Central memory CD8-positive, alpha-beta T cell (primary cell): ENCODE measurements around the gene DZANK1.
"Not testable (repeated sequence)": the region's sequence is repeated elsewhere in the genome, so short reads cannot be mapped to it uniquely, and the experiment has no call there.

Source experiments
- ATAC-seq: fragments of 150-1000 bp; cut with Tn5 transposase; replicated peaks from 2 replicates; pipeline ENCODE4 v1.10.0; 2022; ENCODE audit warnings: mild to moderate bottlenecking, moderate FRiP score, moderate number of reproducible peaks; ENCODE audit not compliant: poor library complexity, severe bottlenecking; ENCODE audit errors: extremely low read depth
- DNase-seq, 2 donors: peaks; one replicate each; pipeline ENCODE4 v3.0.0; 2021; ENCODE audit warnings: low spot score in 2 of 2
- H3K27ac Mint-ChIP-seq: one replicate; pipeline ENCODE4 v1.8.0; 2022; ENCODE audit warnings: low read depth, mild to moderate bottlenecking, moderate library complexity, mixed read lengths
- H3K27me3 Mint-ChIP-seq: one replicate; pipeline ENCODE4 v1.8.0; 2022; ENCODE audit warnings: mixed read lengths
- H3K36me3 Mint-ChIP-seq: one replicate; pipeline ENCODE4 v1.8.0; 2022; ENCODE audit warnings: mild to moderate bottlenecking, moderate library complexity, mixed read lengths; ENCODE audit not compliant: insufficient read depth
- H3K4me1 Mint-ChIP-seq: one replicate; pipeline ENCODE4 v1.8.0; 2022; ENCODE audit warnings: mixed read lengths
- H3K4me3 Mint-ChIP-seq: one replicate; pipeline ENCODE4 v1.8.0; 2022; ENCODE audit warnings: mild to moderate bottlenecking, moderate library complexity, mixed read lengths
- H3K9me3 Mint-ChIP-seq: one replicate; pipeline ENCODE4 v1.8.0; 2022; ENCODE audit warnings: mixed read lengths

DZANK1 gene

GRCh38 chr20:18466894-18467730 is at the start of gene DZANK1, which contains the start of gene POLR3F:
Gene DZANK1 (minus strand): TSS chr20:18467030. CDS start chr20:18465358, 1,672 bp downstream.
Gene POLR3F (plus strand): TSS chr20:18467390. CDS start chr20:18467507, 117 bp downstream.
- Mint-ChIP-seq H3K4me1 (peaks cover 28% of the 10 kb centered on the region), H3K27me3 (no peaks in the 10 kb centered on the region), H3K27ac (peak within 1 kb of the TSS; percentile 96), H3K9me3 (no peaks in the 10 kb centered on the region), H3K36me3 (peaks cover 16% of the 10 kb centered on the region), H3K4me3 (peak within 1 kb of the TSS; percentile 98)
- peak; percentile 95 for ATAC-seq
- peak; percentile 84 to 88 for DNase-seq

- no peak for ATAC-seq
- no peak for DNase-seq
- Mint-ChIP-seq H3K36me3 (peaks cover 34% of the 10 kb centered on the region), H3K27ac (no peak overlapping the region), H3K4me1 (peaks cover 13% of the 10 kb centered on the region), H3K9me3 (no peaks in the 10 kb centered on the region), H3K4me3 (no peak overlapping the region), H3K27me3 (no peaks in the 10 kb centered on the region)
Observed at GRCh38 chr20:18515973-18516372, 49.1 kb upstream of the DZANK1 start.

GRCh38 chr20:18514127-18514526 is 47.3 kb upstream of the DZANK1 start:
- no peaks in the 10 kb centered on the region for H3K9me3 Mint-ChIP-seq
- no peak overlapping the region for H3K27ac Mint-ChIP-seq
- ATAC-seq: no peak
- DNase-seq: no peak
- no peaks in the 10 kb centered on the region for H3K27me3 Mint-ChIP-seq
- peaks cover 44% of the 10 kb centered on the region for H3K36me3 Mint-ChIP-seq
- peaks cover 27% of the 10 kb centered on the region for H3K4me1 Mint-ChIP-seq
- H3K4me3 Mint-ChIP-seq: no peak overlapping the region

GRCh38 chr20:18513208-18513607 is 46.4 kb upstream of the DZANK1 start:
- peaks cover 47% of the 10 kb centered on the region for H3K36me3 Mint-ChIP-seq
- H3K4me3 Mint-ChIP-seq: no peak overlapping the region
- peaks cover 36% of the 10 kb centered on the region for H3K4me1 Mint-ChIP-seq
- ATAC-seq (no peak), DNase-seq (no peak)
- no peaks in the 10 kb centered on the region for H3K9me3 Mint-ChIP-seq
- H3K27ac Mint-ChIP-seq: no peak overlapping the region
- no peaks in the 10 kb centered on the region for H3K27me3 Mint-ChIP-seq

- ATAC-seq: no peak
- Mint-ChIP-seq H3K27me3 (no peaks in the 10 kb centered on the region), H3K4me1 (peaks cover 51% of the 10 kb centered on the region), H3K36me3 (peaks cover 63% of the 10 kb centered on the region), H3K27ac (peak overlapping the region; percentile 72), H3K4me3 (no peak overlapping the region), H3K9me3 (no peaks in the 10 kb centered on the region)
- no peak for DNase-seq
Observed at GRCh38 chr20:18511571-18511970, 44.7 kb upstream of the DZANK1 start.

GRCh38 chr20:18507218-18508191 is 40.7 kb upstream of the DZANK1 start, which contains the start of gene SEC23B:
Gene SEC23B (plus strand): TSS chr20:18507940. CDS start chr20:18510836, 2,896 bp downstream.
- DNase-seq (peak; percentile 95 to 98), ATAC-seq (peak; percentile 88)
- peaks cover 42% of the 10 kb centered on the region for H3K4me1 Mint-ChIP-seq
- peaks cover 2% of the 10 kb centered on the region for H3K27me3 Mint-ChIP-seq
- H3K9me3 Mint-ChIP-seq: no peaks in the 10 kb centered on the region
- H3K4me3 Mint-ChIP-seq: peak within 1 kb of the TSS; percentile 98
- peak within 1 kb of the TSS; percentile 100 for H3K27ac Mint-ChIP-seq
- peaks cover 40% of the 10 kb centered on the region for H3K36me3 Mint-ChIP-seq

GRCh38 chr20:18506744-18507143 is 39.9 kb upstream of the DZANK1 start:
- peaks cover 42% of the 10 kb centered on the region for H3K4me1 Mint-ChIP-seq
- DNase-seq: peak in 1 of 2 donors; percentile 11

GRCh38 chr20:18504479-18505060 is 37.7 kb upstream of the DZANK1 start:
- H3K4me3 Mint-ChIP-seq: no peak overlapping the region
- ATAC-seq (no peak), DNase-seq (no peak)
- peaks cover 13% of the 10 kb centered on the region for H3K27me3 Mint-ChIP-seq
- peaks cover 19% of the 10 kb centered on the region for H3K36me3 Mint-ChIP-seq
- no peaks in the 10 kb centered on the region for H3K9me3 Mint-ChIP-seq
- H3K27ac Mint-ChIP-seq: no peak overlapping the region
- peaks cover 27% of the 10 kb centered on the region for H3K4me1 Mint-ChIP-seq

More at GRCh38 chr20:18506744-18507143, 39.9 kb upstream of the DZANK1 start:
- Mint-ChIP-seq H3K36me3 (peaks cover 37% of the 10 kb centered on the region), H3K4me3 (peak overlapping the region; percentile 98), H3K27ac (peak overlapping the region; percentile 100), H3K27me3 (peaks cover 10% of the 10 kb centered on the region), H3K9me3 (no peaks in the 10 kb centered on the region)
- no peak for ATAC-seq

- not testable (repeated sequence) for ATAC-seq, H3K36me3 Mint-ChIP-seq, H3K4me3 Mint-ChIP-seq, DNase-seq, H3K4me1 Mint-ChIP-seq, H3K9me3 Mint-ChIP-seq, H3K27ac Mint-ChIP-seq
- H3K27me3 Mint-ChIP-seq: peaks cover 13% of the 10 kb centered on the region
Observed at GRCh38 chr20:18501672-18502071, 34.8 kb upstream of the DZANK1 start.

- no peak for DNase-seq
- Mint-ChIP-seq H3K36me3 (peaks cover 6% of the 10 kb centered on the region), H3K4me3 (peak overlapping the region; percentile 97), H3K27ac (peak overlapping the region; percentile 82), H3K9me3 (no peaks in the 10 kb centered on the region), H3K27me3 (peaks cover 12% of the 10 kb centered on the region), H3K4me1 (peaks cover 12% of the 10 kb centered on the region)
- no peak for ATAC-seq
Observed at GRCh38 chr20:18497603-18498002, 30.8 kb upstream of the DZANK1 start.

- Mint-ChIP-seq H3K36me3 (peaks cover 6% of the 10 kb centered on the region), H3K27me3 (peaks cover 6% of the 10 kb centered on the region), H3K9me3 (no peaks in the 10 kb centered on the region), H3K4me1 (peaks cover 12% of the 10 kb centered on the region), H3K27ac (peak within 1 kb of the TSS; percentile 82), H3K4me3 (peak within 1 kb of the TSS; percentile 97)
- ATAC-seq: peak; percentile 98
- peak; percentile 55 for DNase-seq
Observed at GRCh38 chr20:18496740-18497592, 30.1 kb upstream of the DZANK1 start, which contains the start of gene RBBP9. Gene RBBP9 (minus strand): TSS chr20:18497225. CDS start chr20:18497167, 58 bp downstream.
